Dermis microvascular lymphatic vessel endothelial cell (primary cell): Measurements from ENCODE around the gene DCP1A. TPM values are rescaled to one million over a fixed set of nuclear protein-coding genes. Genes with fewer than 3 reads are reported as not detected.
"Not testable (repeated sequence)": the region's sequence is repeated elsewhere in the genome, so short reads cannot be mapped to it uniquely, and the experiment has no call there.

ENCODE experiments used
- DNase-seq, 2 donors: peaks; one replicate each; pipeline versions ENCODE4 v3.0.0 to v3.0.0-alpha.2; 2010; ENCODE audit warnings: low read depth in 2 of 2
- total RNA-seq: library from RNA; depleted of rRNA; stranded (reverse); fragments of >200 nt; gene quantifications from 2 replicates; pipeline ENCODE4 v1.2.1, GENCODE V29; 2014

DCP1A gene
- 8.9 and 12.3 TPM in 2 replicates for total RNA-seq

GRCh38 chr3:53347261-53348064 lies at the start of gene DCP1A:
DCP1A (minus strand) TSS chr3:53347543; CDS start chr3:53347517, 26 bp downstream.
- peak; percentile 95 to 98 for DNase-seq

- DNase-seq, result no peak
These were observed 37.4 kb upstream of the DCP1A start for GRCh38 chr3:53384465-53385423.

GRCh38 chr3:53382106-53382505 lies 34.8 kb upstream of the DCP1A start:
- DNase-seq, result no peak

GRCh38 chr3:53380306-53380705 lies 33.0 kb upstream of the DCP1A start:
- DNase-seq, result no peak

- no peak for DNase-seq
These were observed 32.6 kb upstream of the DCP1A start for GRCh38 chr3:53379898-53380297.

- DNase-seq, result no peak
These were observed 30.5 kb upstream of the DCP1A start for GRCh38 chr3:53377794-53378193.

GRCh38 chr3:53376679-53377078 lies 29.3 kb upstream of the DCP1A start:
- DNase-seq, result no peak

- DNase-seq, result peak; percentile 48 to 70
These were observed 27.7 kb upstream of the DCP1A start for GRCh38 chr3:53375019-53375418.

- not testable (repeated sequence) for DNase-seq
These were observed 23.4 kb upstream of the DCP1A start for GRCh38 chr3:53370719-53371118.

GRCh38 chr3:53361852-53362251 lies 14.5 kb upstream of the DCP1A start:
- DNase-seq, result no peak

- DNase-seq, result no peak
These were observed 10.1 kb upstream of the DCP1A start for GRCh38 chr3:53357458-53357857.

GRCh38 chr3:53354945-53355498 lies 7.7 kb upstream of the DCP1A start:
- DNase-seq, result peak in 1 of 2 donors; percentile 61

- DNase-seq, result no peak
These were observed 5.9 kb upstream of the DCP1A start for GRCh38 chr3:53353202-53353601.

- peak in 1 of 2 donors; percentile 84 for DNase-seq
These were observed 3.3 kb upstream of the DCP1A start for GRCh38 chr3:53350652-53351051.

- not testable (repeated sequence) for DNase-seq
These were observed 775 bp upstream of the DCP1A start for GRCh38 chr3:53348118-53348517.

GRCh38 chr3:53346922-53347260 lies 452 bp downstream of the DCP1A start:
- no peak for DNase-seq

GRCh38 chr3:53346514-53346913 lies 829 bp downstream of the DCP1A start:
- peak; percentile 45 to 64 for DNase-seq

GRCh38 chr3:53342353-53342752 lies 5.0 kb downstream of the DCP1A start:
- DNase-seq, result peak in 1 of 2 donors; percentile 17

GRCh38 chr3:53337167-53337940 lies 10.0 kb downstream of the DCP1A start:
- no peak for DNase-seq

- no peak for DNase-seq
These were observed 12.6 kb downstream of the DCP1A start for GRCh38 chr3:53334742-53335141.

- DNase-seq, result no peak
These were observed 15.5 kb downstream of the DCP1A start for GRCh38 chr3:53331871-53332270.
